NCI-H345 treated with DMSO at 0.1 percent for 48 hours (cell line): ENCODE results near the gene LRRC51.
"Not testable (repeated sequence)": the region's sequence is repeated elsewhere in the genome, so short reads cannot be mapped to it uniquely, and the experiment has no call there.

Experiments
- DNase-seq: peaks from one replicate; lab custom pipeline; 2025; ENCODE audit not compliant: unreplicated experiment; lab: John Stamatoyannopoulos, UW

LRRC51 gene

GRCh38 chr11:72103754-72104167, 23.1 kb downstream of the LRRC51 start:
- DNase-seq, result no peak

DNA sequence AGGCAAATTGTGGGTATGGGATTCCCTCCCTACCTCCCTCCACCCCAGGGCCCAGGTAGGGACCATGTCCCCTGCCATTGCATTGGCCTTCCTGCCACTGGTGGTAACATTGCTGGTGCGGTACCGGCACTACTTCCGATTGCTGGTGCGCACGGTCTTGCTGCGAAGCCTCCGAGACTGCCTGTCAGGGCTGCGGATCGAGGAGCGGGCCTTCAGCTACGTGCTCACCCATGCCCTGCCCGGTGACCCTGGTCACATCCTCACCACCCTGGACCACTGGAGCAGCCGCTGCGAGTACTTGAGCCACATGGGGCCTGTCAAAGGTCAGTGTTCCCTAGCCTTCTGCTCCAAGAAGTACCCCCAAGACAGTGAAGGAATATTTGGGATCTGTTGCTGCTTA, 25.2 kb downstream of the LRRC51 start, which contains the start of gene TOMT:
TSS of gene TOMT (plus strand) at position 37 of the 400 bp plus-strand sequence. CDS start at position 65, 28 bp downstream.
- DNase-seq, result no peak

GRCh38 chr11:72111300-72112142, 30.9 kb downstream of the LRRC51 start:
- DNase-seq, result no peak

- peak; percentile 99 for DNase-seq
Measured at GRCh38 chr11:72112143-72112977, 31.7 kb downstream of the LRRC51 start, which contains the start of gene ANAPC15. TSS of gene ANAPC15 (minus strand) at chr11:72112695. CDS start at chr11:72111276, 1,419 bp downstream.

GRCh38 chr11:72112978-72113808, 32.5 kb downstream of the LRRC51 start:
- no peak for DNase-seq

DNA sequence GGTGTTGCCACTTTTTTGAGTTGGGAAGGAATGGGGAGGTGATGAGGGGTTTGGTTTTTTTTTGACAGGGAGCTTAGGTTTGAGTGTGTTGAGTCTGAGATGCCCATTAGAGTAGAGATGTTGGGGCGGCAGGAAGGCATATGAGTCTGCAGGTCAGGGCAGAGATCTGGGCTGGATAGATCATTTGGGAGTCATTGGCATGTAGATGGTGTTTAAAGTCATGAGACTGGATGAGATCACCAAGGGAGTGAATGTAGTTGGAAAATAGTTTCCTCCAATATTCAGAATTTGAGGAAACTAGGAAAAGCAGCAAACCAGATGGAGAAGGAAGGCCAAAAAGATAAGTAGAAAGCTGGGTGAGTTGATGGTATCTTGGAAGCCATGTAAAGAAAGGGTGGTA, 33.9 kb downstream of the LRRC51 start:
- no peak for DNase-seq

DNA sequence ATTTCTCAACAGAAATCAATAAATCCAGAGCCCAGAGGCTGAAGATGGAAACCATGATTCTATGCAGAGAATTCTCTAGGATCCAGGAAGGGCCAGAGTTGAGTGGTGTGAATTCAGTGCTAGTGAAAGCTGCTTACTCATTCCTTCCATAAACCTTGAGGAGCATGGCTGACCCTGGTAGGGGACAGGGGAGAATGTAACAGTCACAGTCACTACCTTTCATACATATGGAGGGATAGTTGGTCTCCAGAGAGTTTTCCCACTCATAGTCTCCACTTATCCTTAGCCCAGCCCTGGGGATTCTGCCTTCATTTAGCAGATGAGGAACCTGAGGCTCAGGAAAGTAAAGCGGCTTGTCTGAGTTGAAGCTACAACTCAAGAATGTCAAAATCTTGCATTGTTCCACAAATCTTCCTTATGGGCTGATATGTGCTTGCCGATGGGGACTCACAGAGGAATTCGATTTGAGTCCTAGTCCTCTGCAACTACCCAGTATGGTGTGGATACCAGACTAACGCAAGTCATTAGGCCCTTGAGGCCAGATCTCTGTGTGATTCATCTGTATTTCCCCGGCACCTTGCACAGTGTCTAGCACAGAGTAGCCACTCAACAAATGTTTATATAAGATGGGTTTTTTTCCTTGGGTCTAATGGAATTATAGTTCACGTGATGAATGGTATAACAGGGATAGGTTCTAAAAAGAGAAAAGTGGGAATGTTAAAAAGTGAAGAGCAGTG, 35.5 kb downstream of the LRRC51 start:
- no peak for DNase-seq

DNA sequence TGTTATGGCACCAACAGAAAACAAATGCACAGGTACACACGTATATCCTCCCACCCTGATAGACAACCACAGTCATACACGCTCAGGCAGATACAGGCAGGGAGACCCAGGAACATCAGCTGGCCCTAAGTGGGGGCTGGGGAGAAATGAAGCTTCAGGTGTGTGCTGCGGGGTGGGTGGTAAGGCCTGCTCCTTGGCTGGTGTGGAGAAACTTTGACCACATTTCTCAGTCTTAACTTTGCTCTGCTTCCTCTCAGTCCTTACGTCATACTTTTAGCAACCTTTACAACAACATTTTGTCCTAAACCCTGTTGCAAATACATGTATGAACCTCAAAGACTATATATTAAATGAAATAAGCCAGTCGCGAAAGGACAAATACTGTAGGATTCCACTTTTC, 38.5 kb downstream of the LRRC51 start:
- DNase-seq, result no peak

- no peak for DNase-seq
Measured at GRCh38 chr11:72120930-72121329, 40.3 kb downstream of the LRRC51 start.

DNA sequence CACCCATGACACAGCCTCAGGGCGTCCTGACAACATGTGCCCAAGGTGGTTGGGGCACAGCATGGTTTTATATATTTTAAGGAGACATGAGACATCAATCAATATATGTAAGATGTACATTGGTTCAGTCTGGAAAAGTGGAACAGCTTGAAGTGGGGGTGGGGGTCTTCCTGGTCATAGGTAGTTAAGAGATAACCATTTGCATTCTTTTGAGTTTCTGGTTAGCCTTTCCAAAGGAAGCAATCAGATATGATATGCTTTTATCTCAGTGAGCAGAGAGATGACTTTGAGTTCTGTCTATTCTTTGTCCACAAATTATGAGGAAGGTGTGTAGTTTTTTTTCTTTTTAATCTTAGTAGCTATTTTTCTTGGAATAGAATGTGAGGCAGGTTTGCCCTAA, 42.0 kb downstream of the LRRC51 start:
- DNase-seq, result no peak

GRCh38 chr11:72123117-72123653, 42.5 kb downstream of the LRRC51 start:
- no peak for DNase-seq

- DNase-seq, result no peak
Measured at GRCh38 chr11:72124046-72124445, 43.4 kb downstream of the LRRC51 start.

GRCh38 chr11:72125956-72126355, 45.3 kb downstream of the LRRC51 start:
- DNase-seq, result no peak

DNA sequence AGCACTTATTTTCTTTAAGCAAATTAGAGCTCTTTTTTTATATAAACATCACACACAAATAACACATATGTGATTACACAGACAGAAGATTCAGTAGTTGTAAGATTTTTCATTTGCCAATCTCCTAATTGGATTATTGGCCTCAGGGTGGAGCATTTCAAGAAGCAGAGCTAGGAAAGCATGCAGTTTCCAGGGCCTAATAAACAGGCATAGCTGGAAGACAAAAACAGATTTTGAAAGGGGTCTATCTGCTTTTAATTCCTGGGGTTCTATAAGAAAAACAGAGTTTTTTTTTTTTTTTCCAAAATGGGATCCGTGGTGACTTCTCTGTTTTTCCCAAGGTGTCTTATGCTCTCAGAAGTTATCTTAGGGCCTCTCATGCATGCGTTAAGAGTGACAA, 47.3 kb downstream of the LRRC51 start:
- no peak for DNase-seq

GRCh38 chr11:72129381-72129780, 48.7 kb downstream of the LRRC51 start:
- DNase-seq, result no peak

GRCh38 chr11:72132646-72133045, 52.0 kb downstream of the LRRC51 start:
- no peak for DNase-seq

GRCh38 chr11:72135473-72135872, 54.8 kb downstream of the LRRC51 start, which contains the start of gene FOLR3:
TSS of gene FOLR3 (plus strand) at chr11:72135725. CDS start at chr11:72135953, 228 bp downstream.
- not testable (repeated sequence) for DNase-seq

DNA sequence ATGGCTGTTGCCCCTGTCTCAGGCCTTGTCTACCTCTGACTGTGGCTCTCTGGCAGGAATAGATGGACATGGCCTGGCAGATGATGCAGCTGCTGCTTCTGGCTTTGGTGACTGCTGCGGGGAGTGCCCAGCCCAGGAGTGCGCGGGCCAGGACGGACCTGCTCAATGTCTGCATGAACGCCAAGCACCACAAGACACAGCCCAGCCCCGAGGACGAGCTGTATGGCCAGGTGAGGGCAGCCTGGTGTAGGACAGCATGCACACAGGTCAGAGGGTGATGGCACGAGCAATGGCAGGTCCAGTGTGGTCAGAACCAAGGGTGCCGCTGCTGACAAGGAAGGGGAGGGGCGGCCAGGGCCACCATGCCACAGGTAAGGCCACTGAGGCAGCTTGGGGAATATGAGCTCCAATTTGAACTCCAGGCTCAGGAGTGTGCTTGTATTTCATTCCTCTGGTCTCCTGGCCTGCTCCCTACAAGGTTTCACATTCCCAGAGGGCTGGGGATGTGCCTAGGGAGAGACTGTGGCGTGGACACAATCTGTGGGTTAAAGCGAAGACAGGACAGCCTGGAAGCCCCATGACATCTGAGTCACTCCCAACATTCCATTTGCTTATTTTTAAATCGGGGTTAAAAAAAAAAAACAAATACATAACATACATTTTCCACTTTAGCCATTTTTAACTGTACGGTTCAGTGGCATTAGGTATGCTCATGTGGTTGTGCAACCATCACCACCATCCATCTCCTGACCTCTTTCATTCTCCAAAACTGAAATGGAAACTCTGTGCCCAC, 55.4 kb downstream of the LRRC51 start:
- DNase-seq, result no peak

DNA sequence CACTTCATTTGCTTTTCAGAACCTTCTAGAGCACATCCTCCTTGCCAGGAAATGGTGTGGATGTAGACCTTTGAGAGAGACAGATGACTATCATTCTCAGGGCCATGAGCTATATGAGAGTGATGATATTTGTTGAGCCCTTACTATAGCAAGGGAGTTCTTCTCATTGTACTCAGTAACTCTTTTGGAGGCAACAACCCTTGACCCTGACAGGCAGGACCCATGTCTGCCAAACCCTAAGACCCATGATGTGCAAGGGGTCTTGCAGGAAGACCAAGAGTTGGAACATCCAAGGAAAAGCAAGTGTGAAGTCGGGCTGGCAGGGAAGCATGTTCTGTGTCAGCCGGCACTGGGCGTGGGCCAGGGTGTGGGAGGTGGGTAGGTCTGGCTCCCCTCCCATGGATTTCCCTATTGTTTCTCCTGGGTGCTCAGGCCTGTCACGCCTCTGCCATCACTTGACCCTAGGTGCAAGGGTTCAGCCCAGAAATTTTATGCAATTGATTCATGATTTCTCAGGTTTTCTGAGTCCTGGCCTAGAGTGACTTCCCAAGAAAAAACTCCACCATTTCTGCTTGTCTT, 56.1 kb downstream of the LRRC51 start:
- no peak for DNase-seq
